WTC11 (cell line): ENCODE measurements around the gene MN1. TPM values are rescaled to one million over a fixed set of nuclear protein-coding genes. Genes with fewer than 3 reads are reported as not detected.
A peak's percentile ranks its signal among the peaks of the same experiment; 100 is the strongest.

Source experiments
- ATAC-seq: fragments of 200-7000 bp; cut with Tn5 transposase; 2 replicates; pipeline ENCODE4 v1.10.0; 2021; ENCODE audit warnings: mild to moderate bottlenecking, moderate library complexity
- CTCF ChIA-PET: fragments of 300-600 bp; sonication (Branson Sonifier 250); formaldehyde crosslinking; loops from one replicate; lab custom pipeline; 2021; ENCODE audit warnings: antibody characterized with exemption; lab: Charles Lee
- POLR2A ChIA-PET: fragments of 350-600 bp; sonication (Branson Sonifier 250); formaldehyde crosslinking; loops from one replicate; lab custom pipeline; 2021; ENCODE audit warnings: antibody characterized with exemption; lab: Charles Lee
- DNase-seq: peaks from one replicate; pipeline ENCODE4 v3.0.0; 2021; ENCODE audit warnings: low spot score
- H3K27ac Mint-ChIP-seq: 2 replicates; pipeline ENCODE4 v1.8.0; 2021; ENCODE audit warnings: mixed read lengths
- H3K27me3 Mint-ChIP-seq: 2 replicates; pipeline ENCODE4 v1.8.0; 2021; ENCODE audit warnings: low read depth, mild to moderate bottlenecking, moderate library complexity, mixed read lengths
- H3K36me3 Mint-ChIP-seq: 2 replicates; pipeline ENCODE4 v1.8.0; 2021; ENCODE audit warnings: mixed read lengths
- H3K4me1 Mint-ChIP-seq: 2 replicates; pipeline ENCODE4 v1.8.0; 2022; ENCODE audit warnings: mixed read lengths
- H3K4me3 Mint-ChIP-seq: 2 replicates; pipeline ENCODE4 v1.8.0; 2021; ENCODE audit warnings: mild to moderate bottlenecking, moderate library complexity, mixed read lengths
- H3K9me3 Mint-ChIP-seq: 2 replicates; pipeline ENCODE4 v1.8.0; 2021; ENCODE audit warnings: mixed read lengths
- AR ChIP-seq: fragments of 250-450 bp; sonication (Bioruptor Pico); IDR thresholded peaks from 2 replicates; pipeline ENCODE4 v1.9.0; 2021; ENCODE audit warnings: mild to moderate bottlenecking
- IRF2 ChIP-seq: sonication (generic); formaldehyde crosslinking; IDR thresholded peaks from 2 replicates; pipeline ENCODE4 v1.8.0; 2022; ENCODE audit warnings: low read depth, missing genetic modification reagents, borderline replicate concordance
- MAX ChIP-seq: sonication (generic); formaldehyde crosslinking; IDR thresholded peaks from 2 replicates; pipeline ENCODE4 v1.8.0; 2022; ENCODE audit warnings: mild to moderate bottlenecking, missing genetic modification reagents
- MXD4 ChIP-seq: fragments of 250-450 bp; sonication (Bioruptor Pico); IDR thresholded peaks from 2 replicates; pipeline ENCODE4 v1.8.0; 2021; ENCODE audit warnings: mild to moderate bottlenecking, moderate library complexity, borderline replicate concordance
- NFYB ChIP-seq: sonication (generic); formaldehyde crosslinking; conservative IDR thresholded peaks from 2 replicates; pipeline ENCODE4 v1.8.0; 2022; ENCODE audit warnings: low read depth, missing genetic modification reagents
- RORB ChIP-seq: fragments of 250-450 bp; sonication (Bioruptor Pico); IDR thresholded peaks from 2 replicates; pipeline ENCODE4 v1.9.0; 2021; ENCODE audit warnings: mild to moderate bottlenecking
- STAT6 ChIP-seq: sonication (generic); formaldehyde crosslinking; conservative IDR thresholded peaks from 2 replicates; pipeline ENCODE4 v1.8.1; 2023; ENCODE audit warnings: mild to moderate bottlenecking, low read depth, missing genetic modification reagents, moderate library complexity
- TEAD1 ChIP-seq: sonication (generic); formaldehyde crosslinking; IDR thresholded peaks from 2 replicates; pipeline ENCODE4 v1.8.0; 2022; ENCODE audit warnings: mild to moderate bottlenecking, missing genetic modification reagents
- ZBTB43 ChIP-seq: sonication (generic); formaldehyde crosslinking; IDR thresholded peaks from 2 replicates; pipeline ENCODE4 v1.8.1; 2023; ENCODE audit warnings: mild to moderate bottlenecking, missing genetic modification reagents
- ZNF219 ChIP-seq: sonication (generic); formaldehyde crosslinking; IDR thresholded peaks from 2 replicates; pipeline ENCODE4 v1.8.0; 2023; ENCODE audit warnings: missing genetic modification reagents, mild to moderate bottlenecking, borderline replicate concordance
- ZNF263 ChIP-seq: sonication (generic); formaldehyde crosslinking; IDR thresholded peaks from 2 replicates; pipeline ENCODE4 v1.8.1; 2022; ENCODE audit warnings: low read depth, mild to moderate bottlenecking, moderate library complexity, missing genetic modification reagents
- ZNF416 ChIP-seq: fragments of 250-450 bp; sonication (Bioruptor Pico); IDR thresholded peaks from 2 replicates; pipeline ENCODE4 v1.9.0; 2021; ENCODE audit warnings: mild to moderate bottlenecking, inconsistent platforms
- ZSCAN18 ChIP-seq: fragments of 250-450 bp; sonication (Bioruptor Pico); IDR thresholded peaks from 2 replicates; pipeline ENCODE4 v2.1.2; 2022; ENCODE audit warnings: mild to moderate bottlenecking, moderate library complexity
- total RNA-seq: library from RNA; stranded (reverse); gene quantifications from 3 replicates; pipeline ENCODE4 v1.2.3, GENCODE V29; 2021

The MN1 gene
- total RNA-seq, 1 experiment from 2014 or later: 21.3 TPM

- TF ChIP-seq ZNF416 (no peak), IRF2 (CRISPR knock-in tag) (no peak), TEAD1 (CRISPR knock-in tag) (no peak)
Measured at GRCh38 chr22:27801616-27802345, at the start of gene MN1 (continued).

- no peak overlapping the region; the same call in 1 of the 2 replicates for H3K4me3 Mint-ChIP-seq
- ATAC-seq (peak; percentile 79), DNase-seq (no peak)
- H3K36me3 Mint-ChIP-seq: peaks cover 33% of the 10 kb centered on the region
- peak overlapping the region; percentile 88 for H3K27ac Mint-ChIP-seq
- peaks cover 66% of the 10 kb centered on the region for H3K4me1 Mint-ChIP-seq
- no peaks in the 10 kb centered on the region for H3K9me3 Mint-ChIP-seq
- TF ChIP-seq NFYB (CRISPR knock-in tag) (no peak), TEAD1 (CRISPR knock-in tag) (0 out of 2 replicates have a peak, but pooled peaks have one; percentile 33)
- H3K27me3 Mint-ChIP-seq: no peaks in the 10 kb centered on the region
- CTCF ChIA-PET: interaction anchor here (1.2 to 1.7 kb wide), 5 partner anchors 10 to 434 kb away, joined by 3 to 7 read pairs (median 4); partner anchors contain the start of gene PITPNB
- POLR2A ChIA-PET: interaction anchor here (0.8 kb wide), 1 partner anchor 10 kb away, joined by 3 read pairs; no protein-coding TSS in a partner anchor
Measured at GRCh38 chr22:27850000-27850521, 48.5 kb upstream of the MN1 start.

GRCh38 chr22:27848005-27848404 lies 46.4 kb upstream of the MN1 start:
- DNase-seq: no peak
- ATAC-seq: no peak
- Mint-ChIP-seq H3K4me3 (no peak overlapping the region), H3K27me3 (no peaks in the 10 kb centered on the region), H3K36me3 (peaks cover 19% of the 10 kb centered on the region), H3K4me1 (peaks cover 71% of the 10 kb centered on the region), H3K9me3 (no peaks in the 10 kb centered on the region)
- CTCF ChIA-PET: interaction anchor here (0.9 kb wide), 1 partner anchor 39 kb away, joined by 3 read pairs; no protein-coding TSS in a partner anchor
- TF ChIP-seq ZBTB43 (CRISPR knock-in tag): no peak
- TF ChIP-seq ZSCAN18 (CRISPR knock-in tag): no peak
- TF ChIP-seq AR (CRISPR knock-in tag): no peak
- no peak for TF ChIP-seq ZNF219
- no peak for TF ChIP-seq RORB (CRISPR knock-in tag)
- TF ChIP-seq ZNF263: no peak
- TF ChIP-seq MAX (CRISPR knock-in tag): no peak
- TF ChIP-seq MXD4 (CRISPR knock-in tag): no peak
- TF ChIP-seq STAT6 (CRISPR knock-in tag): no peak
- TF ChIP-seq, all 79 proteins: peak for 0
- POLR2A ChIA-PET: interaction anchor here (0.7 kb wide), 1 partner anchor 816 kb away, joined by 3 read pairs; no protein-coding TSS in a partner anchor
- H3K27ac Mint-ChIP-seq: peak overlapping the region; percentile 13; the same call in 1 of the 2 replicates
